Neural progenitor cell (in vitro differentiated cells): ENCODE data around the gene LRBA.

Experiments used
- EZH2 ChIP-seq: fragments of 200-600 bp; sonication (generic); IDR thresholded peaks from 2 replicates; pipeline ENCODE4 v1.6.1; 2017; ENCODE audit warnings: antibody characterized with exemption, mild to moderate bottlenecking, moderate library complexity
- EZH2phosphoT487 ChIP-seq: fragments of 200-600 bp; sonication (generic); IDR thresholded peaks from 2 replicates; pipeline ENCODE4 v1.6.1; 2017; ENCODE audit warnings: antibody characterized with exemption
- TF ChIP-seq, protein P1 (sequence below): fragments of 200-600 bp; sonication (generic); IDR thresholded peaks from 2 replicates; pipeline ENCODE4 v1.5.1; 2017; ENCODE audit warnings: antibody characterized with exemption, mild to moderate bottlenecking

DNA sequence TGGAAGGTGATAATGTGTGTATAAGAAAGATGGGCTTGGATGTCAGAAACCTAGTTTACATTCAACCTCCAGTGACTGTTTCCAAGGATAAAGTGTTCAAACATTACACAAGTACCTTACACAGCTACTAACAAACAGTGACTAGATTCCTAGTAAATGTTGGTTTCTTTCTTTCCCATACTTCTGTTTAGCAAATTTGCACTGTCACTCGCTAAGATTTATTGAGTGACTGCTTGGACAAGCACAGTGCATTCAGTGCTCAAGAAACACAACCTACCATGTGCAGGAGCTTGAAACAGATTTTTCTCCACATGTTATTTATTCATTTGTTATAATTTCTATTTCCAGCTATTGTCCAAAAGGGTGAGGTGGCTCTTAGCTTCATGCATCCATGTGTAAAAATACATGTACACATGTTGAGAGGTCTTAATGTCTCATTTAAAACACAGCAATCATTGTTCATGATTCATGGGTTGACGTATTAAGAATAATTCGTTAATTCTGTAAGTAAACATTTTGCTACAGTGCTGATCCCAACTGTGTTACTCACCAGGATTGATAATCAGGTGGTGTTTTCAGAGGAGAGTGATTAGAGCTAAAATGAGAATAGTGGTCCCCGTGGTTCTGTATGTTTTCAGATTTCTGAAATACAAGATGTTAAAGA lies 783.8 kb downstream of the LRBA start:
- TF ChIP-seq, protein P1, sequence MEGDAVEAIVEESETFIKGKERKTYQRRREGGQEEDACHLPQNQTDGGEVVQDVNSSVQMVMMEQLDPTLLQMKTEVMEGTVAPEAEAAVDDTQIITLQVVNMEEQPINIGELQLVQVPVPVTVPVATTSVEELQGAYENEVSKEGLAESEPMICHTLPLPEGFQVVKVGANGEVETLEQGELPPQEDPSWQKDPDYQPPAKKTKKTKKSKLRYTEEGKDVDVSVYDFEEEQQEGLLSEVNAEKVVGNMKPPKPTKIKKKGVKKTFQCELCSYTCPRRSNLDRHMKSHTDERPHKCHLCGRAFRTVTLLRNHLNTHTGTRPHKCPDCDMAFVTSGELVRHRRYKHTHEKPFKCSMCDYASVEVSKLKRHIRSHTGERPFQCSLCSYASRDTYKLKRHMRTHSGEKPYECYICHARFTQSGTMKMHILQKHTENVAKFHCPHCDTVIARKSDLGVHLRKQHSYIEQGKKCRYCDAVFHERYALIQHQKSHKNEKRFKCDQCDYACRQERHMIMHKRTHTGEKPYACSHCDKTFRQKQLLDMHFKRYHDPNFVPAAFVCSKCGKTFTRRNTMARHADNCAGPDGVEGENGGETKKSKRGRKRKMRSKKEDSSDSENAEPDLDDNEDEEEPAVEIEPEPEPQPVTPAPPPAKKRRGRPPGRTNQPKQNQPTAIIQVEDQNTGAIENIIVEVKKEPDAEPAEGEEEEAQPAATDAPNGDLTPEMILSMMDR: no peak
- TF ChIP-seq EZH2 (no peak), EZH2phosphoT487 (no peak)
